ENCODE results near the gene NFAT5.

GRCh38 chr16:69711115-69711740 lies 145.5 kb downstream of the NFAT5 start:
- TF ChIP-seq CTCF (IDR thresholded peaks at IDR 0.05), result peak in 1 of 6 experiments; percentile 16
- TF ChIP-seq POLR2A (IDR thresholded peaks at IDR 0.05), result peak in 1 of 2 donors; percentile 39
